ENCODE data around the gene DKC1.

DKC1 gene

DNA sequence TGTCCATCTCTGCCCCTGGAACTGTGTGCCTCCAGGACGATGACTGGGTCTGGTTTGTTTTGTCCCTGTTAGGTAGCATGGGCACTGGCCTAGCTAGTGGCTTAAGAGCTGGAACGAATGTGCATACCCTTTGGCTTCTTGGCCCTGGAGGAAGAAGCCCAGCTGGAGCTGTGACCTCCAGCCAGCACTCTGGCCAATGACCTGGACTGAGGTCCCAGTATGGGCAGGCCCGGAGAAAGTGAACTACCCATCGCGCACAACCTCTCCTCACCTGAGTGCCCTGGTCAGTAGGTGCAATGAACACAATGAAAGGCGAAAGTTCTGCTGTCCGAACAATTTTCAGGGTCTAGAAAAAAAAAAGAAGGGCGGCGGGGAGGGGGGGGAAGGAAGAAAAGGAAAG is 18.3 kb downstream of the DKC1 start:
- H3K4me3 ChIP-seq (ENCODE audit: low read depth, low read length) = no peak overlapping the region
- no peak for DNase-seq (ENCODE audit: low read depth)

DNA sequence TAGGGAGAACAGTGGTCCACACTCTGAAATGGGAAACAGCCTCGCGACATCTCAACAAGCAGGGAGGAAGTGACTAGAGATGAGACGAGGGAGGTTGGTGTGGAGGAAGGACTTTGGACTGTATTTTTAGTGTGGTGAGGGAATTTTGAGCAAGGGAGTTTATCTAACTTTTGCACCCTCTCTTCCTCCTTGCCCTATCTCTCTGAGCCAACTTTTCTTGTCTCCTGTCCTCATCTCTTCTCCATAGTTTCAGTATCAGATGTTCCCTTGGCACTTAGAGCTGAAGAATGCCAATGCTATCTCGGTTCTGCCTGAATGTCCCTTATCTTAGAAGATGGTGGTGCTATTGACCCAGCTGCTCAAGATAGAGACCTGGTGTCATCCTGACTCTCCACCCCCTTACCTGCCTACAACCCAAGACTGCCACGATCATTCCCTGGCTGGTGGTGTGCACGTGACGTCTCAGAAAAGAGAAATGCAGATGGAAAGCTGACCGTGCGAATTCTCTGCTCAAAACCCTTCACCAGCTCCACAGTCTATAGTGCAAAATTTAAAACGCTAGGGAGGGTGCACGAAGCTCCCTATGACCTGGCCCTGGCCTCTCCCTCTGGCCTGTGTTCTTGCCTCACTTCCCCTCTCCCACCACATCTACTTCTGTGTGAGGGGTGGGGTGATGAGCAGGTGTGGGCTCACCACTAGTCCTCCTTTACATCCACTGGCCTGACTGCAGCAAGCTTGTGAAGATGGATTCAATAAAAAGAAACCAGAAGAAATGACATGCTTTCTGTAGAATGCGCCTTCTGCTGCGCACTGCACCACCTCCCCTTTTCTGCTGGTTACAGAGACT is 21.7 kb downstream of the DKC1 start:
- no peak overlapping the region for H3K4me3 ChIP-seq (ENCODE audit: low read depth, low read length)
- no peak for DNase-seq (ENCODE audit: low read depth)

GRCh38 chrX:154785716-154786115 is 23.1 kb downstream of the DKC1 start:
- no peak overlapping the region for H3K4me3 ChIP-seq (ENCODE audit: low read depth, low read length)
- no peak for DNase-seq (ENCODE audit: low read depth)

DNA sequence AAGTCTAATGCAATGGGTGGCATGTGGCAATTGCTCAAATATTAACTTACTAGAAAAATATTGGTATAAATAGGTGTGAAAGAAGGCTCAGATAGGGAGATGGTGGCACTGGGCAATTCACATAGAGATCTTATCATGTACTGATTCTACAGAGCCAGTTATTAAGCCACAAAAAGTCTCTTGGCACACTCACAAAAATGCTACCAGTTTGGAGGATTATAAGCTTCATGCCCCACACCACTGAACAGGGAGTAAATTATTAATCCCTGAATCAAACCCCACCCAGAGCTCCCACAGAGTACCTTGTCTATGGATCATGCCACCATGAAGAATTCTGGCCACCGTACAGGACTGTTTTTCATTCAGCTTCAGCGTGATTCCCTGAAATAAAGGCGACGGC is 28.8 kb downstream of the DKC1 start:
- no peak for DNase-seq (ENCODE audit: low read depth)
- no peak overlapping the region for H3K4me3 ChIP-seq (ENCODE audit: low read depth, low read length)

DNA sequence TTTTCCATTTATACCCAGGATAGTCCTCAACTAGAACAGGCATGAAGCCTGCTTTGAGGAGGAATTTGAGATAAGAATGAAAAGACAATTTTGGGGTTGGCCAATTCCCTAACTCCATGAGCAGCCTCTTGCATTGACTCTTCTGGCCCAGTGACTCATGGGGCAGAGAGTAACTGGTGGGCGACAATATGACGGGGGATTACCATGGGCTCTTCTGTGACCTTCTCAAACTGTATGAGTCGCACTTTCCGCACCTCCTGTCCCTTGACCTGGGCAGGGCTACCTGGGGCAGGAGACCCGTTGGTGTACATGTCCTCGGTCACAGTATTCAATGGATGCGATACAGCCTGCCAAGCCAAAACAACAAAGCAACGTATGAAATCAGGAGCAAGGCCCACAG is 29.3 kb downstream of the DKC1 start:
- no peak for DNase-seq (ENCODE audit: low read depth)
- no peak overlapping the region for H3K4me3 ChIP-seq (ENCODE audit: low read depth, low read length)

DNA sequence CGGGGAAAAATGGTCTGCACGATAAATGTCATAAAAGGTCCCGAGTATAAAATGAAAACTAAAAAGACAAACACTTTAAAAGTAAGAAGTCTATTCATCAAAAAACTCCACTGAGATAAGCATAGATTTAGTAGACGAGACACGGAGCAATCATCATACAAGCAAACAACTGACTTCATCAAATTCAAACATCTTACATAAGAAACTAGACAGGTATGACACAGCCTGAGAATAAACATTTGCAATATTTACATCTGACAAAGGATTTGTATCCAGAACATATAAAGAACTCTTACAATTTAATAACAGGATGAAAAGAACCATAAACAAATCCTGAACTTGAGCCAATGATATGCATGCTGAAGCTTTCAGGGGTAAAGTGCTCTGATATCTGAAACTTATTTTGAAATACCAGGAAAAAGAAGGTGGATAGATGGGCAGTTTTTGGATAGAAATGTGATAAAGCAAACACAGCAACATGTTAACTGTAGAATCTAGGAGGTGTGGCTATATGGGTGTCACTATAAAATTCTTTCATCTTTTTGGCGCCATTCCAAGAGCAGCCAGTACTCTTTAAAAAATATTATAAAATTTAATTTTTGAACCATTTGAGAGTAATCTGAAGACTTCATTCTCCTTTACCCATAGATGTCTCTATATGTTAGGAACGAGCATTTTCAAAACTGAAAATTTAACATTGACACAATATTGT is 30.6 kb downstream of the DKC1 start:
- H3K4me3 ChIP-seq (ENCODE audit: low read depth, low read length) = no peak overlapping the region
- no peak for DNase-seq (ENCODE audit: low read depth)

DNA sequence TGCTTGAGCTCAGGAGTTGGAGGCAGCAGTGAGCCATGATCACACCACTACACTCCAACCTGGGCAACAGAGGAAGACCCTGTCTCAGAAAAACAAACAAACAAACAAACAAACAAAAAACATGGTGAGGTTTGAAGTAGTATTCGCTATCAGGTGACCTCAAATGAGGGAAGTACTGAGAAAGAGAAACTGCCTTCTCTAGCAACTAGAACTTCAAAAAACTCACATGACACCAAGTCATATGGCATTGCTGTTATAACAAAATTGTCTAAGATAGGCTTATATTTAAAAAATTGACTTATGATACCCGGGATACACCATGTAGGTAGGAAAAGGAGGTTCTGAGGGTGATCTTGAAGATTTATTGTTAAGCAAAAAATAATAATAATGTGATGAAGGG is 32.4 kb downstream of the DKC1 start:
- no peak for DNase-seq (ENCODE audit: low read depth)
- H3K4me3 ChIP-seq (ENCODE audit: low read depth, low read length) = no peak overlapping the region

DNA sequence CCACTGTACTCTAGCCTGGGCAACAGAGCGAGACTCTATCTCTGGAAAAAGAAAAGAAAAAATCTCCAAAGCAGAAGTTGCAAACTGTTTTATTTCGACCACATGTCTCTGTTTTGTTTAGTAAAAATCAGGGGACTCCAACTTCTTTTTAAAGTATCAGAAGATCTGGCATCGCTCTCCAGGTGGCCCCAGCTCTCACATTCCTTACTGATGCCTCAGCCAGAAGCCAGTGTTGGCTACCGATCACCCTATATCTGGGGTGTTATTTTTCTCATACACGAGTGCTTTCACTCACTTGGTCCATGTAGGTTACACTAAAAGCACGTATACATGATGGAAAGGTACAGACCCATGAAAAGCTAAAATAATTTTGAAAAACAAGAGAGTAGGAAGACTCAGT is 34.3 kb downstream of the DKC1 start:
- H3K4me3 ChIP-seq (ENCODE audit: low read depth, low read length) = no peak overlapping the region
- no peak for DNase-seq (ENCODE audit: low read depth)

GRCh38 chrX:154799556-154800348 is 37.1 kb downstream of the DKC1 start:
- H3K4me3 ChIP-seq (ENCODE audit: low read depth, low read length) = no peak overlapping the region
- DNase-seq (ENCODE audit: low read depth) = no peak

DNA sequence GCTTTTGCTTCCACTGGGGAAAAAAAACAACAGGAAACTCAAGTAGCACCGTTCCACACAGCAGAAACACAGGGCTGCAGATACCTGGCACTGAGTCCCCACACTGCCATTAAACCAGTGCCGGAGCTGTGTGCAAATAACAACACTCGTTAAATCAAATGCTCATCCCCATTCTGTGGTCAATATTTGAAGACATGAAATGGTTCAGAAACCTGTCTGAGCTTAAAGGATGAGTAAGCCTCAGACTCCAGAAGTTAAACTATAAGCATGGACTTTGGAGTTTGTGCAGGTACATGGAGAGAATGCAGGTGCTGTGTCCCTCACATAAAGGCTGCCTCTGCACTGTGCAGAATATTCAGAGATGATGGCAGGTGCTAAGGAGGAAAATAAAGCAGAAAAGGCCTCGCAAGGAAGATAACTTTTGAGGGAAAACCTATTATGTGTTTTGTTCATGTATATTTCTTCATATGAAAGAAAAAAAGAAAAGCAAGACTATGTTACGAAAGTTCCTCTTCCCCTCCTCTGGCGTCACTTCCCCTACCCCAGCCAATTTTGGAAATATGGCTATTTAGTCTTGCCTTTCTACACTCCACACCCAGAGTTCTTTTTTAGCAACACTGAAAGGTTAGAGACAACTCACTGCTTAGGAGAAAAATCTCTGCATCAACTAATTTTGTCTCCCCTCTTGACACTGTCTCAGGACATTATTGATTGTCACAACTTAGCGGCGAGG is 38.0 kb downstream of the DKC1 start:
- no peak for DNase-seq (ENCODE audit: low read depth)
- no peak overlapping the region for H3K4me3 ChIP-seq (ENCODE audit: low read depth, low read length)

DNA sequence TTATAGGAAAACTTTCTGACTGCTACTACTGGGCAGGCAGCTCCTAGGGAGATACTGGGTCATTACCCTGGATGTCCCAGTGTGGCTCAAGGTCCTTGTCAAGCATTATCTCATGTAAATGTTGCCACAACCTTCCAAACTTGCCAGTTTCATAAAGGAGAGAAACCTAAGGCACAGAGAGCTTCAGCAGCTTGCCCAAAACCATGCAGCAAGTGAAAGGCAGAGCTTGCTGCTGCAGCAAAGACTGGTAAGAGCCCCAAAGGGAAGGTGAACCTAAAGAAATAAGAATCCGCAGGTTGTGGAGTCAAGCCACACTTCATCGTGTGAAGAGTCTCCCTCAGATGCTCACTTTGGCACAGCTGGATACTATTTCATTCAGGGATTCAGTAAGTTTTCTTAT is 40.3 kb downstream of the DKC1 start:
- no peak overlapping the region for H3K4me3 ChIP-seq (ENCODE audit: low read depth, low read length)
- no peak for DNase-seq (ENCODE audit: low read depth)

- no peak for DNase-seq (ENCODE audit: low read depth)
- H3K4me3 ChIP-seq (ENCODE audit: low read depth, low read length) = peak overlapping the region; percentile 60
Measured at GRCh38 chrX:154804261-154804956, 41.7 kb downstream of the DKC1 start.

GRCh38 chrX:154804957-154805695 is 42.5 kb downstream of the DKC1 start, which contains the start of gene MPP1:
Gene MPP1 (minus strand): TSS chrX:154805485. CDS start chrX:154805373, 112 bp downstream.
- peak; percentile 18 for DNase-seq (ENCODE audit: low read depth)
- H3K4me3 ChIP-seq (ENCODE audit: low read depth, low read length) = peak within 1 kb of the TSS; percentile 60

GRCh38 chrX:154805696-154806091 is 43.0 kb downstream of the DKC1 start:
- no peak for DNase-seq (ENCODE audit: low read depth)
- H3K4me3 ChIP-seq (ENCODE audit: low read depth, low read length) = peak overlapping the region; percentile 60

GRCh38 chrX:154806837-154807501 is 44.3 kb downstream of the DKC1 start:
- no peak overlapping the region for H3K4me3 ChIP-seq (ENCODE audit: low read depth, low read length)
- DNase-seq (ENCODE audit: low read depth) = no peak

GRCh38 chrX:154809939-154810665 is 47.4 kb downstream of the DKC1 start:
- DNase-seq (ENCODE audit: low read depth) = no peak

More at GRCh38 chrX:154809939-154810665, 47.4 kb downstream of the DKC1 start:
- H3K4me3 ChIP-seq (ENCODE audit: low read depth, low read length) = no peak overlapping the region
